Omental fat pad (tissue), 4 donors: ENCODE data around the gene DSCAM. TPM values are rescaled to one million over a fixed set of nuclear protein-coding genes. Genes with fewer than 3 reads are reported as not detected.

Experiments
- ATAC-seq: fragments of 150-250 bp; one replicate; pipeline ENCODE4 v1.9.1; 2016; ENCODE audit warnings: mild to moderate bottlenecking, moderate library complexity; ENCODE audit not compliant: low FRiP score
- DNase-seq: peaks from one replicate; pipeline ENCODE4 v3.0.0-alpha.2; 2019; ENCODE audit warnings: low spot score
- CTCF ChIP-seq, 3 donors: fragments of 450-650 bp; IDR thresholded peaks; one replicate each; pipeline ENCODE4 v1.5.1; 2016 to 2017; ENCODE audit warnings: antibody characterized with exemption in 3 of 3, mild to moderate bottlenecking in 3 of 3, moderate library complexity in 2 of 3
- total RNA-seq, 4 donors: library from RNA; depleted of rRNA; stranded (reverse); fragments of >200 nt; gene quantifications; one replicate each; pipeline ENCODE4 v1.1.0, GENCODE V29; 2016

Gene DSCAM
- total RNA-seq, 4 donors from 2014 or later = 0.16 TPM; not detected in 3

- ATAC-seq (no peak), DNase-seq (no peak)
- no peak for TF ChIP-seq CTCF (IDR thresholded peaks at IDR 0.05)
These were observed 772.8 kb downstream of the DSCAM start for GRCh38 chr21:40074198-40074597.

DNA sequence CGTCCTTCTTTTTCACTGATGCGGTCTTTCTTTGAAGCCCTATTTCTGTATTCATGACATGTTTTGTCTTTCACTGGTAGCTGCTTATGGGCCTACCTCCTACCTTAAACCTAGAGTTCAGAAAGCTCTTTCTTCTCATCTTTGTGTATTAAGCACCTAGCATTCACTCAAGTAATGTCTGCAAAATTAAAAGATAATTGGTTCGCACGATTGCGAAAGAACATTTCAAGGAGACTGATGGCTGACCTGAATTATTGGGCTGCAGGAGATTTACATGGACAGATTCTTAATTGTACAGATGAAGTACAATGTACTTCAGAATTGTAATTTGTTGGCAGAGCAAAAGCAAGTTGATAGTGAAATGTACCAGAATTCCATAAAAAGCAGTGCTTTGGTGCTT lies 773.3 kb downstream of the DSCAM start:
- DNase-seq = no peak
- no peak for ATAC-seq
- no peak for TF ChIP-seq CTCF (IDR thresholded peaks at IDR 0.05)

GRCh38 chr21:40070871-40071270 lies 776.1 kb downstream of the DSCAM start:
- TF ChIP-seq CTCF (IDR thresholded peaks at IDR 0.05) = no peak
- DNase-seq = no peak
- no peak for ATAC-seq

DNA sequence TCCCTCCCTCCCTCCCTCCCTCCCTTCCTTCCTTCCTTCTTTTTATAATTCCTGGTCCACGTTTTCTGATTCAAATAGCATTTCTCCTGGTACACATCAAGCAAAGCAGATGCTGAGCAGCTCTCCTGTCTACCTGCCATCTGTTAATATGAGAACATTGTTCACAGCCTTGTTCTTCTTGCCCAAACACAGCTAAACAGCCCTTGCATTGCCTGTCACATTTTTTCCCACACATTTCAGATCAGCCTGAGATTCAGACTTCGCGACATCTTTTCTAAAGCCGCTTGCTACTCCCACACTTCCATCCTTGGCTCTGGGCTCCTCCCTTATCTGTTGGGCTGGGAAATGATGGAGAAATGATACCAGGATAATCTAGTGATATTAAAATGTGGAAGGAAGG lies 779.2 kb downstream of the DSCAM start:
- ATAC-seq (no peak), DNase-seq (no peak)
- TF ChIP-seq CTCF (IDR thresholded peaks at IDR 0.05) = no peak

DNA sequence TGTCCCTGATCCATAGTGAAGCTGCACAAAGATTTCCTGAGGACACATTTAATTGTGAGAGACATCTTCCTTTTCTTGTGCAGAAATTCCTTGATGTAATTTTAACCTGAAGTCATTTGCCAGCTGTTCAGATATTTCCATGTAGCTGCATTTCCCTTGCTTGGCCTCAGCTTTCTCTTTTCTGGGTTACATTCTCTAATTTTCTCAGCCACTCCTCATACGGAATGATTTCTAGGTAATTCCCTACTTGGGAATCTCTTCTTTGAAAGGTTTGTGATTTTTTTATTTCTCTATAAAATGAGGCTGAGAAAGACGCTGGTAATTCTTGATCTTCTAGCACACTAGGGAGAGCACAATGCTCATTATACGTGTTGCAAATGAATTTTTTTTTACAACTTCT lies 780.7 kb downstream of the DSCAM start:
- no peak for DNase-seq
- no peak for ATAC-seq
- TF ChIP-seq CTCF (IDR thresholded peaks at IDR 0.05) = no peak

GRCh38 chr21:40060083-40060677 lies 786.8 kb downstream of the DSCAM start:
- no peak for ATAC-seq
- TF ChIP-seq CTCF (IDR thresholded peaks at IDR 0.05) = no peak
- no peak for DNase-seq

GRCh38 chr21:40057331-40057730 lies 789.6 kb downstream of the DSCAM start:
- no peak for DNase-seq
- ATAC-seq = no peak
- no peak for TF ChIP-seq CTCF (IDR thresholded peaks at IDR 0.05)
